HG03457 (cell line): ENCODE measurements around the gene CTXN1.

ENCODE experiments used
- ATAC-seq: cut with Tn5 transposase; IDR thresholded peaks from one replicate; pipeline ENCODE4 v1.9.1; 2021; ENCODE audit warnings: moderate number of reproducible peaks; ENCODE audit not compliant: unreplicated experiment

CTXN1 gene

DNA sequence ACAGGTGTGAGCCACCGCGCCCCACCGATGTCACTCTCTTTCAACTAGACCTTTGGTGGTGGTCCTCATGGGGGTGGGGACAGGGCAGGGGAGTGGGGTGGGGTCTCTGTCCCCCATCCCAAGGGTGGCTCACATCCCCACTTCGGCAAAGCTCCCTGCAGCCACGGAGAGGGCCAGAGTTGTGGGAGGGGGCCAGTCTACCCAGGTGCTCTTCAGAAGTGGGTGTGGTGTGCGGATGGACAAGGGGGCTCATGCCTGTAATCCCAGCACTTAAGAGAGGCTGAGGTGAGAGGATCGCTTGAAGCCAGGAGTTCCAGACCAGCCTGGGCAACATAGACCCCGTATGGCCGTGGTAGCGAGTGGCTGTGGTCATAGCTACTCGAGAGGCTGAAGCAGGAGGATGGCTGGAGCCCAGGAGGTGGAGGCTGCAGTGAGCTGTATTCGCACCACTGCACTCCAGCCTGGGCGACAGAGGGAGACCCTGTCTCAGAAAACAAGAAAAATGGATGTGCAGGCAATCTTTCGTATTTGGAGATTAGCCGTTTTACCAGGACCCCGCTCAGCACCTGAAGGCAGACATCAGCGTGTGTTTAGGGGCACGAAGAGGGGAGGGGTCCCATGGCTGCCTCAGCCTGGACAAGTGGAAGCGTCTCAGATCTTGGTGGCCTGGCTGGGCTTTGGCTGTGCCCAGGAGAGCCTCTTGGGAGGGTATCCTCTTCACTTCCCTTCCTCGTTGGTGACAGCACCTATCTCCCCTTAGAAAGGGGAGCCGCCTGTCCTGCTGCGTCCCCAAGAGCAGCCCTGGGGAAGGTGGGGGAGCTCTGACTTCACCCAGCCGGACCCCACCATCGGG is 10.5 kb downstream of the CTXN1 start:
- no peak for ATAC-seq

DNA sequence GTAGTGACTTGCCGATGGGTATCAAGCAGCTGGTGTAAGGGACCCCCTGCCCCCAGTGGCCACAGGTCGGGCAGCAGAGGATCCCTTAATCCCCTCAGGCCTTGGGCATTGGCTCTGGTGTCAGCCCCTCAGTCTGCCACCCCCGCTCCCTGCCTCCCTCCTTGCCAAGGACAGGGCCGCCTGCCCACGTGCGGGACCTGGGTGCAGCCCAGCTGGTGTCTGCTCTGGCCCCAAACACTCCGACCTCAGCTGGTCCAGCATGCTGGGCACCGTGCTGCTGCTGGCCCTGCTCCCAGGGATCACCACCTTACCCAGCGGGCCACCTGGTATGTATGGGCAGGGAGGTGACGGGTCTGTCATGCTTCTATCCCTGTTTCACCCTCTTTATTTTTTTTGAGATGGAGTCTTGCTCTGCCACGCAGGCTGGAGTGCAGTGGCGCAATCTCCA is 11.3 kb downstream of the CTXN1 start, which contains the start of gene TGFBR3L:
Gene TGFBR3L (plus strand): TSS at position 233 of the 448 bp plus-strand sequence.
- no peak for ATAC-seq

DNA sequence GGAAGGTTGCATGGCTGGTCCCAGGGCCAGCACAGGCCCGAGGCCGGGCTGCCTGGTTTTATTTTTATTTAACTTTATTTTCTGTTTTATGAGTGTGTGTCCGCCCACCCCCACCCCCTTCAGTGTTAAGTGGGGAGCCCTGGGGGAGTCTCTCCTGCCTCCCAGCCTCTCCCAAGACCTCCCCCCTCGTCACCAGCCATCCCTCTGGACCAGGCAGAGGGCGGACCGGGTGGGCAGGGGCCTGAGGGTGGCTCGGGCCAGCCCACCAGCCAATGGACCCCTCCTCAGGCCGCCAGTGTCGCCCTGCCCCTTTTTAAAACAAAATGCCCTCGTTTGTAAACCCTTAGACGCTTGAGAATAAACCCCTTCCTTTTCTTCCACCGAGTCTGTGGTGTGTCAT is 11.8 kb downstream of the CTXN1 start:
- no peak for ATAC-seq

DNA sequence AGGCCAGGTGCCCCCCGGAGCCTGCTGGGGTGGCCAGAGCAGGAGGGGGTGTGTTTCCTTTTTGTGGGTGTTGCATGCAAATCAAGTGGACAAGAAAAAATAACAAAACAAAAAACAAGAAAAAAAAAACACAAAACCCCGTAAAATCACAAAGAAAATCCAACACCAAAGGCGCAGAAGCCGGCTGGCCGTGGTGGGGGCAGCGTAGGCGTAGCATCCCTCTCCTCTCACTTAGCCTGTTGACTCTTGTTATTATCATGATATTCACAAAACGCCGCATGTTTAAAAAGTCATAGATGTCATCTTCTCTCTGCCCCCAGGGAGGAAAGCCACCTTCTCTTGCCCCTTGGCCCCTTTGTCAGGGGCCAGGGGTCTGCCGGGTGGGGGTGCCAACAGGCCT is 12.3 kb downstream of the CTXN1 start:
- ATAC-seq: no peak

DNA sequence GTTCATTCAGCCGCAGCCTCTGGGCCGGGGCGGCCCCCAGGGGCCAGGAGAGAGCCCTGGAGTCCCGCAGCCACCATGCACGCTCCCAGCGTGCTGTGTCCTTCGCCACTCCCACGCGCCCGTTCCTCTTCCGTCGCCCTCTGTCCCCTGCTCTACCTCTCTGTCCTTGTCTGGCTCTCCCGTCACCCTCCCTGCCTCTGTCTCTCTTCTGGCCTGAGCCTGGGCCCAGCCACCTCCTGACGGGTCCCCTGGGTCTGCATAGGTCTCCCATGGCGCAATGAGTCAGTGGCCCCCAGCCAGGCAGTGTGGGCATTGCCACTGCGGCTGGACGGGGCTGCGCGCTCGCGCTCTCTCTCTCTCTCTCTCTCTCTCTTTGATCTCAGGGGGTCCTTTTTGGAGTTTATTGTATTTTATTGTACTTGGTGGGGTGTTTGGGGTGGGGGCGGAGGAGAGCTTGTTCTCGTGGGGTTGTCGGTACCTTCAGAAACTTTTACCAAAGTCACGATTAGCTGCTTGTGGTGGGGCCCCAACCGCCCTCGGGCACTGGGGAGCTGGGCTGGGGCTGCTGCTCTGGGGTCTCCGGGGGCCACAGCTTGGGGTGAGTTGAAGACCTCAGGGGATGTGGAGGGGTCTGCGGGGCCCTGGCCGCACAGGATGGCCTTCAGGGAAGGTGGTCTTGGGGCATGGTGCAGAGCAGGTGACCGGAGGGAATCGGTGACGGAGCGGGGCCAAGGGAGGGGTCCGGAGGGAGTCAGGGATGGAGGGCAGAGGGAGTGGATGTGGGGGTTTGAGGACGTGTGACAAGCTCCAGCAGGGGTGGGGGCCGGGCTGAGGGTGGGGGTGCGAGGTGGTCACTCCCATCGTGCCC is 13.0 kb downstream of the CTXN1 start:
- no peak for ATAC-seq

DNA sequence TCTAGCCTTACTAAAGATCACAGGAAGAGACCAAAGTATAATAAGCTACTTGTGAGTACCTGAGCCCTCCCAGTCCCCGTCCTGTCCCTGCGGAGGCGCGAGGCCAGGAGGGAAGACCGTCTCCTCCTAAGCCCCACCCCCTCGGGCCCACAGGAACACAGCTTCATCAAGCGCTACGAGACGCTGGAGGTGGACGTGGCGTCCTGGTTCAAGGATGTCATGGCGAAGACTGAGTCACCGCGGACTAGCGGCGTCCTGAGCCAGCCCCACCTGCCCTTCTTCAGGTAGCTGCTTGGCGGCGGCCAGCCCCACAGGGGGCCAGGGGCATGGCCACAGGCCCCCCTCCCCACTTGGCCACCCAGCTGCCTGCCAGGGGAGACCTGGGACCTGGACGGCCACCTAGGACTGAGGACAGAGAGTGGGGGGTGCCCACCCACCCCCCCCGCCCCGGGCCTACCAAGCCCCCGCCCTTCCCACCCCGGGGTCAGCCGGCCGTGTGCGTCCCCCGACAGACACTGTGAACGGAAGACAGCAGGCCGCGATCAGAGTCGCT is 13.7 kb downstream of the CTXN1 start:
- ATAC-seq: no peak

DNA sequence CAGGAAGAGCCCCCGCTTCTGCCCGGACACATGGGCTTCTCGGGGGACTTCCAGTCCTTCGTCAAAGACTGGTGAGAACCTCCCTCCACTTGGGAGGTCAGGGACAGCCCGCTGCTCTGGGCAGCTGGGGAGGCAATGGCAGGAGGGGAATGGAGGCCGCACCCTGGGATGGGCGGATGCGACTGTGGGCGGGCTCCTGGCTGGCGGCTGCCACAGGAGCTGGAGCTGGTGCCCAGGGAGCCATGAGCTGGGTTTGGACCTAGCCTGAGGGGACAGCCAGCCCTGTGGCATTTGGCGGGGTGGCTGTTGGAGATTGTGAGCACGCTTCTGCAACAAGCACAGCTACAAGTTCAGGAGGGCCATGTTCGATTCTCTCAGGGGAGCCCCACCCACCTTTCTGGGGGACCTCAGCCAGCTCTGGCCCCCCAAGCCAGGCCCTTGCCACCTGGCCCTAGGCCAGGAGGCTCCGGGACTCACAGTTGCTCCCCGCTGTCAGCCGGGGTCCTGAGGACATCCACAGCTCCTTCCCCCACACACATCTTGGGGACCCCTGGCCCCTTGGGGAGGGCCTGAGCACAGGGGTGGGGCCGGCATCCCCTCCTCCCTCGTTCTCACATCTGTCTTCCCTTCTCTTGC is 14.3 kb downstream of the CTXN1 start:
- ATAC-seq: no peak

DNA sequence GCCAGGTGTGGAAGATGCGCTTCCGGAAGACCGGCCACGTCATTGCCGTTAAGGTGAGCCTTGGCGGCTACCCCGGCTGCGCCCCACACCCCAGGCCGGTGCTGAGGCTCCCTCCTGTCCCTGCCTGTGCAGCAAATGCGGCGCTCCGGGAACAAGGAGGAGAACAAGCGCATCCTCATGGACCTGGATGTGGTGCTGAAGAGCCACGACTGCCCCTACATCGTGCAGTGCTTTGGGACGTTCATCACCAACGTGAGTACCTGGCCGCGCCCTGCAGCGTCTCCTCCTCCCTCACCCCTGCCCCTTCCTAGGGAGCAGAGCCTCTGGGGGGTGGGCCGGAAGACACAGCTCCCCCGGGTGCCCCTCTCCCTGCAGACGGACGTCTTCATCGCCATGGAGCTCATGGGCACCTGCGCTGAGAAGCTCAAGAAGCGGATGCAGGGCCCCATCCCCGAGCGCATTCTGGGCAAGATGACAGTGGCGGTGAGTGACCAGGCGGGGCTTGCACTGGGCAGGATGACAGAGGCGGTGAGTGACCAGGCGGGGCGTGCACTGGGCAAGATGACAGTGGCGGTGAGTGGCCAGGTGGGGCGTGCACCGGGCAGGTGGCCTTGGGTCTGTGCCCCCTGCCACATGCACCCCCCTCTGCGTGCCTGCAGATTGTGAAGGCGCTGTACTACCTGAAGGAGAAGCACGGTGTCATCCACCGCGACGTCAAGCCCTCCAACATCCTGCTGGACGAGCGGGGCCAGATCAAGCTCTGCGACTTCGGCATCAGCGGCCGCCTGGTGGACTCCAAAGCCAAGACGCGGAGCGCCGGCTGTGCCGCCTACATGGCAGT is 15.4 kb downstream of the CTXN1 start:
- ATAC-seq: no peak

DNA sequence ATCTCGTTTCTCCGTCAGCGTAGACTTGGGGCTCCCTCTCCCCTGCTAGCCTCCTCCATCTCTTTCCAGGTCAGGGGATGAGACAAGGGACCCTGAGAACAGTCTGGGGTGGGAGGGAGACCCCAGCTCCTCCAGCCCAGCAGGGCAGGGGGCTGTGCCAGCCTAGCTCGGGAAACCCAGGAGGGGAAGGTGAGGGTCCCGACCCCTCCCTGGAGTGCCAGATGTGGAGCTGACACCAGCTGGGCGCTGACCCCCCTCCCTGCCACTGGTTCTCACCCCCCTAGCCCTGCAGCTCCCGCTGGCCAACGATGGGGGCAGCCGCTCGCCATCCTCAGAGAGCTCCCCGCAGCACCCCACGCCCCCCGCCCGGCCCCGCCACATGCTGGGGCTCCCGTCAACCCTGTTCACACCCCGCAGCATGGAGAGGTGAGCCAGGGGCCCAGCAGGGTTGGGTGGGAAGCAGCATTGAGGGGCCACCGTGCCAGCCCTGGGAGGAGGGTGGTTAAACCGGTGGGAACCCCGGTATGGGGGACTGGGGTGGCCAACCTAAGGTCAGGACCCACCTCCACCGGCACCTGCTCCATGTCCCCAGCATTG is 16.4 kb downstream of the CTXN1 start:
- no peak for ATAC-seq

DNA sequence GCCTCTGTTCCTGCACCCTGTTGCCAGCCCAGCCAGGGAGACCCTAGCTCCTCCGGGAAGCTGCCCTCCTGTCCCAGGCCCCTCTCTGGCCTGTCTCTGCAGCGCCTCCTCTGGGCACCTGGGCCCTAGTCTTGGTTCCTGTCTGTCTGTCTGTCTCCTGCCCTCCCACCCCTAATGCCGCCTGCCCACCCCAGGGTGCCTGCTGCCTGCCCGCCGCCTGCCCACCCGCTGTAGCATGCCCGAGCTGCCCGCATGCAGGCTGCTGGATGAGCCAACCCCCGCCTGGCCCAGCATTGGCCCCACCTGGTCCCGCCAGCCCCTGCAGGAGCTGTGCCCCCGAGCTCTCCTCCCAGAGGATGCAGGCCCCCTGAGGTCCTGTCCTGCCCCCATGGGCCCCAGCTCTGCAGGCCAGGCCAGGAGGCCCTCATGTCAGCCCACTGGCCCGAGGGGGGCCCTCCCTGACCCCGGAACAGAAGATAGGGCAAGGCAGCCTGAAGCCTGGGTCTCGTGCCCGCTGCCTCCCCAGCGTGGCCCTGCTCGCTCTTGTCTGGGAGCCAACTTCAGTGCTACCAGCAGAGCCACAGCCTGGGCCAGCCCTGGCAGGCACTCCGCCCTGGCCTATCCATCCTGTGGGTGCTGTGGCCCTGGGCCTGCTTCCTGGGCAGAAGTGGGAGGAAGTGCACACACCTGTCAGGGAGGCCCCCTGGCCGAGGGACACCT is 17.0 kb downstream of the CTXN1 start:
- ATAC-seq: no peak

DNA sequence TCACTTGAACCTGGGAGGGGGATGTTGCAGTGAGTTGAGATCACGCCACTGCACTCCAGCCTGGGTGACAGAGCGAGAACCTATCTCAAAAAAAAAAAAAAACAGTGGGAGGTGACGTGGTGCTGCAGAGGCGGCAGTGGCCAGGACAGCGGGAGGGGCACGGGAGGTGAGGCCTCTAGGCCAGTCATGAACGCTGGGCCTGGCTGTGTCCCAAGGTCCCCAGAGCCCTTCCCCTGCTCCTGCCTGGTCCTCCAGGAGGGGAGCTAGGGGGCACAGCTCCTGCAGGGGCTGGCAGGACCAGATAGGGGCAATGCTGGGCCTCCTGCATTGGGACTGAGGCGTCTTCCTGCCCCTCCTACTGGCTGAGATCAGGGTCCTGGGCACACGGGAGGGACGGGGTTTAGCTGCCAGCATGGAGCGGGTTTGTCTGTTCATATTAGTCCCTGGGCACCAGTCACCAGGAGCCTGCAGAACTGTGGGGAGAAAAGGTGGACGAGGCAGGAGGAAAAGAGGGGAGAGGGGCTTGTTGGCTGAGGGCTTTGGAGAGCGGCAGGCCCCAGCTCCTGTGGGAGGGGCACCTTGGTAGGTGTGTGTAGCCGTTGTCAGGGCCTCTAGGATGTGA is 17.7 kb downstream of the CTXN1 start:
- no peak for ATAC-seq

DNA sequence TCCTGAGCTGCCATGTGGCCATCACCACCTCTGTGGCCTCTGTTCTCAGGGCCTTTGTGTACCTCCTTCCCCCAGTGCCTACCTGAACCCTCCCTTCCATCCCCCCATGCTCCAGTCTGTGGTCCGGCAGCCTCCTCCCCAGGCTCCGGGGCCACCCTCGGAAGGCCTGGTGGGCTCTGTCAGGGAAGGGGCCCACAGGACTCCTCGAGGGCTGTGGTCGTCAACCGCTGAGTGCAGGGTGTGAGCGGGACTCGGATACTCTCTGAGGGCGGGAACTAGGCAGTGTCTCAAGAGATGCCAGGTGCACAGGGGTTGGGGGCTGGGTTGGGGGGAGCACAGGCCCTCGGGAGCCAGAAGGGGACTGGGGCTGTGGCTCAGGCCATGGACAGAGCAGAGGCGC is 18.4 kb downstream of the CTXN1 start:
- ATAC-seq: no peak

DNA sequence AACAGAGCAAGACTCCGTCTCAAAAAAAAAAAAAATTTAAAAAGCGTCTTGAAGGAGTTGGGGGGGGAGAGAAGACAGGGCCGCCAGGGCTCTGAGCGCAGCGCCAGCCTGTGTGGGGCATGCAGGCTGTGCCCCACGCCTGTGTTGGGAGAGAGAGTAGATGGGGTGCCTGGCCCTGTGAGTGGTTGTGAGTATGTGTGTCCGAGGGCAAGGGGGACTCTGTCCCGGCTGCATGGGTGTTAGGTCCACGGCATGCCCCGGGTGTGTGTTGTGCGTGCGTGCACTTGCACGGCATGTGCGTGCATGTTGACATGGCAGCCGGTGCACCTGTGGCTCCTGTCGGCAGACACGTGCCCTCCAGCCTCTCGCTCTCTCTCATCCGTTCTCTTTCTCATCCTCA is 18.8 kb downstream of the CTXN1 start:
- no peak for ATAC-seq

DNA sequence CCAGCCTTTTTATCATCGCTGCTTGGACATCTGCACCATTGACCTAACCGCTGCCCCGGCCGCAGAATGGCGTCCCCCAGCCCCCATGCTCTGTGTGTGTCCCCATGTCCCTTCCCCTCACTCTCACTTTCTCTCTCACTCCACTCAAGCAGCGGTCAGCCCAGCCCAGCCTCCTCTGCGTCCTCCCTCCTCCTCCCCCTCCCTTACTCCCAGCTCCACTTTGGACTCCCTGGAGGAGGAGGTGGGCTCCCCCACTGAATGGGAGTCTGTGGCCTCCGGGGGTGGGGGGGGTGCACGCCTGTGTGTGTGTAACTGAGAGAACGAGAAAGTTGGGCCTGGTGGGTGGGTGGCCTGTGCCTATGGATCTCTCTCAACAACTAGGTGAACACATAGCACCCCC is 20.1 kb downstream of the CTXN1 start:
- no peak for ATAC-seq

DNA sequence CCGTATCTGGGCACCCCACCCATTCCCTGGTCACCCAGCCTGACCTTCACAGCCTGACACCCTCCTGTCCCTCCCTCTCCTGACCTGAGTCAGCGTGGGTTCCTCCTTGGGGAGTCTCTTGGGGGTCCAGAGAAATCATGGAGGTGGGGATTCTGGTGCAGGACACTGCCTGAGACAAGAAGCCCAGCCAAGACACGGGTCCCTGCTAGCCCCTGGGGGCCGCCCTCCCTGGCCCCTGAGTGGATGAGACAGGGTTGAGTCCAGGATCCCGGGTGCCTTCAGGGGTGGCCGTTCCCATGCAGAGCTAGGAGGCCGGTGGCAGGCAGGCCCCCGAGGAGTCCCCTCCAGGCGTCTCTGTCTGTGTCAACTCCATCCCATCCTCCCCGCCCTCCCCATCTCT is 20.7 kb downstream of the CTXN1 start:
- ATAC-seq: no peak

DNA sequence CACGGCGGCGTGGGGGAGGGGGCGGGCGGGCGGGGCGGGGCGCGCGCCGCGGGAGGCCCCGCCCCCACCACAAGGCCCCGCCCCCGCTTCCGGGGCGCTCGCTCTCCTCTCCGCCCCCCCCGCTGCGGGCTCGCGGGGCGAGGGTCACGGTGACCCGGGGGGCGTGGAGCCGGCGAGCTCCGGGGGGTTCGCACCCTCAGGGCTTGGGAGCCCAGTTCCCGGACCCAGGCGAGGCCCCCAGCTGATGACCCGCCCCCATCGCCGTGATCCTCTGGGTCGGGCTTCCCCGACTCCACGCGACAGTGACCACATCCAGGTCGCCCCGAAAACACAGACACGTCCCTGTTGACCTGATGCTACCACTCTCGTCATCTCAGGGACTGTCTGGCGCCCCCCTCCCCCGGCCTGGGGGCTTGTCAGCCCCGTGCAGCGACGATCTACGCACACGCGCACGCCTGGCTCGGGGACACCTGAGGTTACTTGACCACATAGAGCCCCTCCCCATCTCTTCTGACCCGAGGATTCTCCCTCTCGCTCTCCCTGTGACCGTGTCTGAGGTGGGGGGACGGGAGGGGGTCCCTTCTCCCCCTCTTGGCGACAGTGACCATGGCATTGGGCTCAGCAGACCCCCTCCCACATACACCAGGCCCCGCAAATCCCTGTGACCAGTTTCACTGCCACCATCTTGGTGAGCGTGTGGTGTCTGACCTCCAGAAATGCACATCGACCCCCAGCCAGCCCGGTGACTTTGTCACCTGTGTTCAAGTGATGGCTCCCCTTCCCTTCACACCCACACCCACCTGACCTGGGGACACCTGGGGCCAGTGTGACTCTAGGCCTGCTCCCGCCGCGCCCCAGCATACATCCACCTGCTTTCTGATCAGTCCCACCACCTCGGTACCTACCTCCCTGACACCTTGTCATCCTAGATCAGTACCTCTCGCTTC is 21.6 kb downstream of the CTXN1 start:
- peak; percentile 25 for ATAC-seq

DNA sequence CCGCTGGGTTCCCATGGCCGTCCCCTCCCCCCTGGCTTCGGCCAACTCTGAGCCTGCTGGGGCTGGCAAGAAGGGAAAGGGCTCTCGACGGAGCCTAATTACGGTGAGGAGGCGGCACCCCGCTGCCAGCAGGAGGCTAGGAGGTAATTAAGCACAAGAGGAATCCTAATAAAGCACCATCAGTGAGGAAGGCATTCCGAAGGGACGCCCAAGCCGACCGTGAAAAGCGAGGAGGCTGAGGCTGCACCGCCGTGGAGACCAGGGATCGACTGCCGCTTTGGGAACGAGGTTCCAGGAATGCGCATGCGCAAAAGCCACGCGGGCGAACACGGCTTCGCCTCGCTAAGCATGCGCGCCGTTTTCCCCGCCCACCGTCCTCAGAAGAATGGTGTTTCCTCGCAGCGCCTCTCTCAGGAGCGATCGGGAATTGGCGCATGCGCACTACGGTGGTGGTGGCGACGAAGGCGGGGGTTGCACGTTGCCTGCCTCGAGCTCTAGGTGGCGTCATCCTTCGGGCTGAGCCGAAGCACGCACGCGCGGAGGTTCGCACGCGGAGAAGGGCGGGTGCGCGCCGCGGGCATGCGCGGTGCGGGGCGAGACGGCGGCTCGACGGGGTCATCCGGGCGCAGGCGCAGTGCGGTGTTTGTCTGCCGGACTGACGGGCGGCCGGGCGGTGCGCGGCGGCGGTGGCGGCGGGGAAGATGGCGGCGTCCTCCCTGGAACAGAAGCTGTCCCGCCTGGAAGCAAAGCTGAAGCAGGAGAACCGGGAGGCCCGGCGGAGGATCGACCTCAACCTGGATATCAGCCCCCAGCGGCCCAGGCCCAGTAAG is 22.5 kb downstream of the CTXN1 start, which contains the start of gene MAP2K7:
Gene MAP2K7 (plus strand): TSS at position 634 of the 830 bp plus-strand sequence. CDS start 68 bp downstream, at position 702.
- peak; percentile 67 for ATAC-seq
